Measurements from ENCODE around the gene TNFAIP3. TPM values are rescaled to one million over a fixed set of nuclear protein-coding genes. Genes with fewer than 3 reads are reported as not detected.

The TNFAIP3 gene
- total and polyA plus RNA-seq, 2 of the 8 experiments (the other 6 are each of a cell fraction or from before 2014, with no cell fraction given) = 1.6 to 2.0 TPM

DNA sequence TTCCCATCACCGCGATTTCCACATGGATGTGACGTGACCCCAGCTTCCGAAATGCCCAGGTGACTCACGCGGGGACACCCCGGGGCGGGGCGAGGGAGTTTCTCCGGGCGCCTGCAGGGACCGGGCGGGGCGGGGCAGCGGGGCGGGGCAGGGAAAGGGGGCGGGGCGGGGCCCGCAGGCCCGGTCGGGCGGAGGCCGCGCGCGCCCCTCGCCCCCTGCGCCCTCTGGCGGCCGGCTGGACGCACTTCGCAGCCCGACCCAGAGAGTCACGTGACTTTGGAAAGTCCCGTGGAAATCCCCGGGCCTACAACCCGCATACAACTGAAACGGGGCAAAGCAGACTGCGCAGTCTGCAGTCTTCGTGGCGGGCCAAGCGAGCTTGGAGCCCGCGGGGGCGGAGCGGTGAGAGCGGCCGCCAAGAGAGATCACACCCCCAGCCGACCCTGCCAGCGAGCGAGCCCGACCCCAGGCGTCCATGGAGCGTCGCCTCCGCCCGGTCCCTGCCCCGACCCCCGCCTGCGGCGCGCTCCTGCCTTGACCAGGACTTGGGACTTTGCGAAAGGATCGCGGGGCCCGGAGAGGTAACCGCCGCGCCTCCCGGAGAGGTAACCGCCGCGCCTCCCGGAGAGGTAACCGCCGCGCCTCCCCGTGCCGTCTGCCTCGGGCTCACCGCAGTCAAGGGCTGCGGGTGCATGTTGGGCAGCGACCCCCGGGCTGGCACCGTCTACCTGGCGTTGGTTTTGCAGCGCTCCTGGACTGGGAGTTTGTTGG lies at the start of gene TNFAIP3 (continued):
- TF ChIP-seq NANOG (IDR thresholded peaks at IDR 0.05; ENCODE audit: insufficient read depth, low read depth, low read length, poor library complexity, severe bottlenecking) = no peak
- TF ChIP-seq RXRA (IDR thresholded peaks at IDR 0.05; ENCODE audit: insufficient read depth, low read depth, low read length) = no peak
- no peak for TF ChIP-seq RFX5 (IDR thresholded peaks at IDR 0.05; ENCODE audit: borderline replicate concordance, low read depth, low read length)
- no peak for TF ChIP-seq KDM5A (IDR thresholded peaks at IDR 0.05; ENCODE audit: low read length)
- no peak for TF ChIP-seq CHD2 (IDR thresholded peaks at IDR 0.05; ENCODE audit: low read length)
- no peak for TF ChIP-seq CTBP2 (IDR thresholded peaks at IDR 0.05; ENCODE audit: borderline replicate concordance, insufficient read depth, insufficient read length, low read length)
- no peak for TF ChIP-seq SUZ12 (IDR thresholded peaks at IDR 0.05; ENCODE audit: low read length)
- TF ChIP-seq, protein P1, sequence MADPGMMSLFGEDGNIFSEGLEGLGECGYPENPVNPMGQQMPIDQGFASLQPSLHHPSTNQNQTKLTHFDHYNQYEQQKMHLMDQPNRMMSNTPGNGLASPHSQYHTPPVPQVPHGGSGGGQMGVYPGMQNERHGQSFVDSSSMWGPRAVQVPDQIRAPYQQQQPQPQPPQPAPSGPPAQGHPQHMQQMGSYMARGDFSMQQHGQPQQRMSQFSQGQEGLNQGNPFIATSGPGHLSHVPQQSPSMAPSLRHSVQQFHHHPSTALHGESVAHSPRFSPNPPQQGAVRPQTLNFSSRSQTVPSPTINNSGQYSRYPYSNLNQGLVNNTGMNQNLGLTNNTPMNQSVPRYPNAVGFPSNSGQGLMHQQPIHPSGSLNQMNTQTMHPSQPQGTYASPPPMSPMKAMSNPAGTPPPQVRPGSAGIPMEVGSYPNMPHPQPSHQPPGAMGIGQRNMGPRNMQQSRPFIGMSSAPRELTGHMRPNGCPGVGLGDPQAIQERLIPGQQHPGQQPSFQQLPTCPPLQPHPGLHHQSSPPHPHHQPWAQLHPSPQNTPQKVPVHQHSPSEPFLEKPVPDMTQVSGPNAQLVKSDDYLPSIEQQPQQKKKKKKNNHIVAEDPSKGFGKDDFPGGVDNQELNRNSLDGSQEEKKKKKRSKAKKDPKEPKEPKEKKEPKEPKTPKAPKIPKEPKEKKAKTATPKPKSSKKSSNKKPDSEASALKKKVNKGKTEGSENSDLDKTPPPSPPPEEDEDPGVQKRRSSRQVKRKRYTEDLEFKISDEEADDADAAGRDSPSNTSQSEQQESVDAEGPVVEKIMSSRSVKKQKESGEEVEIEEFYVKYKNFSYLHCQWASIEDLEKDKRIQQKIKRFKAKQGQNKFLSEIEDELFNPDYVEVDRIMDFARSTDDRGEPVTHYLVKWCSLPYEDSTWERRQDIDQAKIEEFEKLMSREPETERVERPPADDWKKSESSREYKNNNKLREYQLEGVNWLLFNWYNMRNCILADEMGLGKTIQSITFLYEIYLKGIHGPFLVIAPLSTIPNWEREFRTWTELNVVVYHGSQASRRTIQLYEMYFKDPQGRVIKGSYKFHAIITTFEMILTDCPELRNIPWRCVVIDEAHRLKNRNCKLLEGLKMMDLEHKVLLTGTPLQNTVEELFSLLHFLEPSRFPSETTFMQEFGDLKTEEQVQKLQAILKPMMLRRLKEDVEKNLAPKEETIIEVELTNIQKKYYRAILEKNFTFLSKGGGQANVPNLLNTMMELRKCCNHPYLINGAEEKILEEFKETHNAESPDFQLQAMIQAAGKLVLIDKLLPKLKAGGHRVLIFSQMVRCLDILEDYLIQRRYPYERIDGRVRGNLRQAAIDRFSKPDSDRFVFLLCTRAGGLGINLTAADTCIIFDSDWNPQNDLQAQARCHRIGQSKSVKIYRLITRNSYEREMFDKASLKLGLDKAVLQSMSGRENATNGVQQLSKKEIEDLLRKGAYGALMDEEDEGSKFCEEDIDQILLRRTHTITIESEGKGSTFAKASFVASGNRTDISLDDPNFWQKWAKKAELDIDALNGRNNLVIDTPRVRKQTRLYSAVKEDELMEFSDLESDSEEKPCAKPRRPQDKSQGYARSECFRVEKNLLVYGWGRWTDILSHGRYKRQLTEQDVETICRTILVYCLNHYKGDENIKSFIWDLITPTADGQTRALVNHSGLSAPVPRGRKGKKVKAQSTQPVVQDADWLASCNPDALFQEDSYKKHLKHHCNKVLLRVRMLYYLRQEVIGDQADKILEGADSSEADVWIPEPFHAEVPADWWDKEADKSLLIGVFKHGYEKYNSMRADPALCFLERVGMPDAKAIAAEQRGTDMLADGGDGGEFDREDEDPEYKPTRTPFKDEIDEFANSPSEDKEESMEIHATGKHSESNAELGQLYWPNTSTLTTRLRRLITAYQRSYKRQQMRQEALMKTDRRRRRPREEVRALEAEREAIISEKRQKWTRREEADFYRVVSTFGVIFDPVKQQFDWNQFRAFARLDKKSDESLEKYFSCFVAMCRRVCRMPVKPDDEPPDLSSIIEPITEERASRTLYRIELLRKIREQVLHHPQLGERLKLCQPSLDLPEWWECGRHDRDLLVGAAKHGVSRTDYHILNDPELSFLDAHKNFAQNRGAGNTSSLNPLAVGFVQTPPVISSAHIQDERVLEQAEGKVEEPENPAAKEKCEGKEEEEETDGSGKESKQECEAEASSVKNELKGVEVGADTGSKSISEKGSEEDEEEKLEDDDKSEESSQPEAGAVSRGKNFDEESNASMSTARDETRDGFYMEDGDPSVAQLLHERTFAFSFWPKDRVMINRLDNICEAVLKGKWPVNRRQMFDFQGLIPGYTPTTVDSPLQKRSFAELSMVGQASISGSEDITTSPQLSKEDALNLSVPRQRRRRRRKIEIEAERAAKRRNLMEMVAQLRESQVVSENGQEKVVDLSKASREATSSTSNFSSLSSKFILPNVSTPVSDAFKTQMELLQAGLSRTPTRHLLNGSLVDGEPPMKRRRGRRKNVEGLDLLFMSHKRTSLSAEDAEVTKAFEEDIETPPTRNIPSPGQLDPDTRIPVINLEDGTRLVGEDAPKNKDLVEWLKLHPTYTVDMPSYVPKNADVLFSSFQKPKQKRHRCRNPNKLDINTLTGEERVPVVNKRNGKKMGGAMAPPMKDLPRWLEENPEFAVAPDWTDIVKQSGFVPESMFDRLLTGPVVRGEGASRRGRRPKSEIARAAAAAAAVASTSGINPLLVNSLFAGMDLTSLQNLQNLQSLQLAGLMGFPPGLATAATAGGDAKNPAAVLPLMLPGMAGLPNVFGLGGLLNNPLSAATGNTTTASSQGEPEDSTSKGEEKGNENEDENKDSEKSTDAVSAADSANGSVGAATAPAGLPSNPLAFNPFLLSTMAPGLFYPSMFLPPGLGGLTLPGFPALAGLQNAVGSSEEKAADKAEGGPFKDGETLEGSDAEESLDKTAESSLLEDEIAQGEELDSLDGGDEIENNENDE (IDR thresholded peaks at IDR 0.05; ENCODE audit: insufficient replicate concordance, low read length) = no peak
- TF ChIP-seq RAD21 (IDR thresholded peaks at IDR 0.05 in 1 of 2, conservative IDR thresholded peaks at IDR 0.05 in 1 of 2; ENCODE audit: low read depth in 2 of 2, low read length in 2 of 2) = peak; percentile 41 to 70
